Fibroblast of villous mesenchyme (primary cell): Measurements from ENCODE around the gene SPRR5. TPM values are rescaled to one million over a fixed set of nuclear protein-coding genes. Genes with fewer than 3 reads are reported as not detected.

Experiments used
- DNase-seq: peaks from one replicate; pipeline ENCODE4 v3.0.0-alpha.2; 2010; ENCODE audit warnings: low read depth
- H3K4me3 ChIP-seq: 2 replicates; pipeline ENCODE4 v1.5.1; 2011; ENCODE audit warnings: low read depth, mild to moderate bottlenecking, low read length
- total RNA-seq: library from RNA; depleted of rRNA; stranded (reverse); fragments of >200 nt; gene quantifications from 2 replicates; pipeline ENCODE4 v1.2.3, GENCODE V29; 2012
- TF ChIP-seq, protein P1 (sequence below): IDR thresholded peaks from 2 replicates; pipeline ENCODE4 v1.5.1; 2012; ENCODE audit warnings: low read depth, mild to moderate bottlenecking, low read length; ENCODE audit not compliant: insufficient read depth

The SPRR5 gene
- total RNA-seq, 1 donor: not detected

DNA sequence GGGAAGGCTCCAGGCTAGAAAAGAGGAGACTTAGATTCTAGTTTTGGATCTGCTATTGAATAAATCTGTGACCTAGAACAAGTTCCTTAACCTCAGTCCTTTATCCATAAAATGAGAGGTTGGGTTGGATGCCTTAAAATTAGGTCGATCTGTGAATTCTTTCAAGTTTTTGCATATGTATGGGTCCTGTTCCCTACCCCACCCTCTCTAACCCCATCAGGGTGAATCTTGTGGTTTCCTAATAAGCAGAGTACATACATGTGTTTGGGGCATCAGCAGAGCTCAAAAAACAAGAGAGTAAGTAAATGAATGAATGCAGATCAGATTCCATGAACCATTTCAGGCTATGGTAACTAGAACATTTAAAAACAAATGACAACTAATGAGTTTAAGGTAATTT is 29.7 kb downstream of the SPRR5 start:
- DNase-seq: no peak
- H3K4me3 ChIP-seq: no peak overlapping the region
- TF ChIP-seq, protein P1, sequence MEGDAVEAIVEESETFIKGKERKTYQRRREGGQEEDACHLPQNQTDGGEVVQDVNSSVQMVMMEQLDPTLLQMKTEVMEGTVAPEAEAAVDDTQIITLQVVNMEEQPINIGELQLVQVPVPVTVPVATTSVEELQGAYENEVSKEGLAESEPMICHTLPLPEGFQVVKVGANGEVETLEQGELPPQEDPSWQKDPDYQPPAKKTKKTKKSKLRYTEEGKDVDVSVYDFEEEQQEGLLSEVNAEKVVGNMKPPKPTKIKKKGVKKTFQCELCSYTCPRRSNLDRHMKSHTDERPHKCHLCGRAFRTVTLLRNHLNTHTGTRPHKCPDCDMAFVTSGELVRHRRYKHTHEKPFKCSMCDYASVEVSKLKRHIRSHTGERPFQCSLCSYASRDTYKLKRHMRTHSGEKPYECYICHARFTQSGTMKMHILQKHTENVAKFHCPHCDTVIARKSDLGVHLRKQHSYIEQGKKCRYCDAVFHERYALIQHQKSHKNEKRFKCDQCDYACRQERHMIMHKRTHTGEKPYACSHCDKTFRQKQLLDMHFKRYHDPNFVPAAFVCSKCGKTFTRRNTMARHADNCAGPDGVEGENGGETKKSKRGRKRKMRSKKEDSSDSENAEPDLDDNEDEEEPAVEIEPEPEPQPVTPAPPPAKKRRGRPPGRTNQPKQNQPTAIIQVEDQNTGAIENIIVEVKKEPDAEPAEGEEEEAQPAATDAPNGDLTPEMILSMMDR: no peak

DNA sequence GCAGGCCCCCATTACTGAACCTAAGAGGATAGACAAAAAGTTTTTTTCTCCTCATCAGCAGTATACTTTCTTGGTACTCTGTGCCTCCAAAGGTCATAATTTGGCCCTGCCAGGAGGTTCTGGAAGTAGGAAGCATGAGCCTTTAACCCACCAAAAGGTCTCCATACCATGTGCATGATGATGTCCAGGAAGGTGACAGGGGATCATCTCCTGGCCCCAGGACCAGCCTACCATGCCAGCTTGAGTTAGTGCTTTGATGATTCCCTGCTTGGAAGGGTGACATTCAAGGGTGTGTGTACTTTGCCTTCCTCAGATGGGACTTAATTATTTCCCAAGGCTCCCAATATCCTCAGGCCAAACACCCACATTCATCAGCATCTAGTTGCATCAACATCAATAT is 30.6 kb downstream of the SPRR5 start:
- TF ChIP-seq, protein P1: no peak
- DNase-seq: no peak

DNA sequence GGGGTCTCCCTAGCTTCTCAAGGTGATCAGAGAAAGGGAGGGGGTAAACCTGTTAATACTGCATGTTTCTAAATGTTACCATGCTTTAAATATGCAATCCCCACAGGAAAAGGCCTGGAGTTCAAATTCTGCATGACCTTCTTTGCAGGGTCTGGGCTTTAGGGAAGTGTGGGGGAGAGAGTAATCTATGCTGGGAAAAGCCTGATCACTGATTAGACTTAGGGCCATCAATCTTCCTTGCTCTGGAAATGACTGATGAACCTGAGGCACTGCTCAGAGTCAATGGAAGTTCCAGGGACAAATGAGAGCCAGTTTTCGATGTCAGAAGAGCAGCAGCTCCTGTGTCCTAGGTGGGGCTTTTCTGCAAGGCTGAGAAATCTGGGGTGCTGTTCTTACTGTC is 33.7 kb downstream of the SPRR5 start:
- DNase-seq: no peak
- no peak overlapping the region for H3K4me3 ChIP-seq
- TF ChIP-seq, protein P1: no peak

More for the DNA sequence above, 30.6 kb downstream of the SPRR5 start:
- no peak overlapping the region for H3K4me3 ChIP-seq

DNA sequence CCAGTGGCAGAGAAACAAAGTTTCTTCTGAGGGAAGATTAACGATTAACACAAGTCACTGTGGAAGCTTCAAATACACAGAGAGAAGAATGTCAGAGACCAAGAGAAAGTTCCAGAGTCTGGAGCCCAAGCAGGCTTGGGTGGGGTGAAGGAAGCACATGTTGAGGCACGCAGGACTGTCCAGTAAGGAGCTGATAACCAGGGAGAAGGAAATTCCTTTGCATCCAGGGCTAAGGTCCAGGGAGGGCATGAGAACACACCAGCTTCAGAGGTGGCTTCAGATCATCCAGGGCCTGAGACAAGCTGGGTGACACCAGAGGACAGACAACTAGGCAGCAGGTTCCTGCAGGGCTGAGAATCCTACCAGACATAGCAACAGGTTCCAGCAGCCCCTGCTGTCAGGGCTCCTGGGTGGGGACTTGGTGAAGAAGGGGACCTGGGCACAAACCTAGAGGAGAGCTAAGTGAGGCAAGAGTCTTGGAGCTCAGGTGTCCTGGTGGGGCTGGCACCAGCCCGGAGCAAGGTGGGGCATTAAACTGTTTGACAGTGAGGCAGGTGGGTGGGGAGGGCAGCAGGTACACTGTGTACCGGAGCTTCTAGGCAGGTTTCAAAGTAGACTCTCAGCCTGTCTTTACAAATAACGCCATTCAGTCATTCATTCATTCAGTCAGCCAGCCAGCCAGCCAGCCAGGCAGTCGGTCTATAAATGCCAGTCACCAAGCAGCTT is 34.3 kb downstream of the SPRR5 start:
- TF ChIP-seq, protein P1: no peak
- DNase-seq: no peak

DNA sequence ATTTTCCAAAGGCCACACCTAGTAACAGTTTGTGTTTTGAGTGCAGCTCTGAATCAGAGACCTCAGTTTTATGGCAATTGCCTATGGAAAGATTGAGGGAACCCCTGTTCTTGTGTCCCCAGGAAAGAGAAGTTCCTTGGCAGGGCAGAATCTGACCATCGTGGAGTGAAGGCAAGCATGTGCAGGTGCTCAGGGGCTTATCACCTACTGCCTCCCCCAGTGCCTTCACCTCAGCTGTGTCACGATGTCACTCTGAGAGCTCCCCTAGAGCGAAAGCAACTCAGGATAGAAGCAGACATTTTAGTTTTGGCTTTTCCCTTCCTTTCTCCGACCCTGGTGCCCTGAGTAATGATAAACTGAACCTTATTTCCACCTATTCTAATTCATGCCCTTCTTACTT is 35.1 kb downstream of the SPRR5 start:
- no peak overlapping the region for H3K4me3 ChIP-seq
- TF ChIP-seq, protein P1: no peak
- no peak for DNase-seq

More for the DNA sequence above, 34.3 kb downstream of the SPRR5 start:
- H3K4me3 ChIP-seq: no peak overlapping the region

DNA sequence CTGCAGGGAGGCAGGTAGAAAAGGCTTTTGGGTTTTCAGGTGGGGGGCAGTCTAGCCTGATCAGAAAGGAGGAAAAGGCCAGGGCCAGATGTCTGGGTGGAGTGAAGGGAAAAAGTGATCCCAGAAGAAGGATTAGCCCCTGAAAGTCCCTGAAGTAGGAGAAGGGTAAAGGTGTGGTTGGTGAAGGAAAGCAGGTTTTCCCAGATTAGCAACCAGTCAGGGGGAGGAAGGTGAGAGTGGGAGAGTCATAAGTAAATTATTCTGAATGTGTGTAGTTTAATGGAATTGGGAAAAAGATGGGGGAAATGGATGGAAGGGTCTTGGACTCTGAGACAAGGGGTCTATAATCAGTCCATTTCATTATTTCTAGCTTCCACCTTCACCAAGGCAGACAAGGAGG is 36.2 kb downstream of the SPRR5 start:
- no peak overlapping the region for H3K4me3 ChIP-seq
- no peak for DNase-seq
- TF ChIP-seq, protein P1: no peak

GRCh38 chr1:152983743-152984142 is 36.7 kb downstream of the SPRR5 start, which contains the start of gene SPRR1A:
TSS of gene SPRR1A (plus strand) at chr1:152984081. CDS start at chr1:152985231, 1,150 bp downstream.
- H3K4me3 ChIP-seq: no peak within 1 kb of the TSS
- DNase-seq: no peak
- TF ChIP-seq, protein P1: no peak
